ENCODE data around the gene ST14.

ST14 gene

GRCh38 chr11:130181295-130182272 is 22.0 kb downstream of the ST14 start:
- no peaks in the 10 kb centered on the region for H3K36me3 ChIP-seq
- TF ChIP-seq, protein P1, sequence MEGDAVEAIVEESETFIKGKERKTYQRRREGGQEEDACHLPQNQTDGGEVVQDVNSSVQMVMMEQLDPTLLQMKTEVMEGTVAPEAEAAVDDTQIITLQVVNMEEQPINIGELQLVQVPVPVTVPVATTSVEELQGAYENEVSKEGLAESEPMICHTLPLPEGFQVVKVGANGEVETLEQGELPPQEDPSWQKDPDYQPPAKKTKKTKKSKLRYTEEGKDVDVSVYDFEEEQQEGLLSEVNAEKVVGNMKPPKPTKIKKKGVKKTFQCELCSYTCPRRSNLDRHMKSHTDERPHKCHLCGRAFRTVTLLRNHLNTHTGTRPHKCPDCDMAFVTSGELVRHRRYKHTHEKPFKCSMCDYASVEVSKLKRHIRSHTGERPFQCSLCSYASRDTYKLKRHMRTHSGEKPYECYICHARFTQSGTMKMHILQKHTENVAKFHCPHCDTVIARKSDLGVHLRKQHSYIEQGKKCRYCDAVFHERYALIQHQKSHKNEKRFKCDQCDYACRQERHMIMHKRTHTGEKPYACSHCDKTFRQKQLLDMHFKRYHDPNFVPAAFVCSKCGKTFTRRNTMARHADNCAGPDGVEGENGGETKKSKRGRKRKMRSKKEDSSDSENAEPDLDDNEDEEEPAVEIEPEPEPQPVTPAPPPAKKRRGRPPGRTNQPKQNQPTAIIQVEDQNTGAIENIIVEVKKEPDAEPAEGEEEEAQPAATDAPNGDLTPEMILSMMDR (IDR thresholded peaks at IDR 0.05): no peak
- peaks cover 0 to 17% (median 0%) of the 10 kb centered on the region in 4 donors for H3K4me1 ChIP-seq
- H3K4me3 ChIP-seq: no peak overlapping the region
- H3K9me3 ChIP-seq: no peaks in the 10 kb centered on the region
- intact Hi-C loops (cut with DNase I; ENCODE audit: low total_unique reads): no loop called here
- DNase-seq: no peak
- no peak overlapping the region for H3K27ac ChIP-seq
- H3K27me3 ChIP-seq: peaks cover 0 to 31% of the 10 kb centered on the region in 2 donors

DNA sequence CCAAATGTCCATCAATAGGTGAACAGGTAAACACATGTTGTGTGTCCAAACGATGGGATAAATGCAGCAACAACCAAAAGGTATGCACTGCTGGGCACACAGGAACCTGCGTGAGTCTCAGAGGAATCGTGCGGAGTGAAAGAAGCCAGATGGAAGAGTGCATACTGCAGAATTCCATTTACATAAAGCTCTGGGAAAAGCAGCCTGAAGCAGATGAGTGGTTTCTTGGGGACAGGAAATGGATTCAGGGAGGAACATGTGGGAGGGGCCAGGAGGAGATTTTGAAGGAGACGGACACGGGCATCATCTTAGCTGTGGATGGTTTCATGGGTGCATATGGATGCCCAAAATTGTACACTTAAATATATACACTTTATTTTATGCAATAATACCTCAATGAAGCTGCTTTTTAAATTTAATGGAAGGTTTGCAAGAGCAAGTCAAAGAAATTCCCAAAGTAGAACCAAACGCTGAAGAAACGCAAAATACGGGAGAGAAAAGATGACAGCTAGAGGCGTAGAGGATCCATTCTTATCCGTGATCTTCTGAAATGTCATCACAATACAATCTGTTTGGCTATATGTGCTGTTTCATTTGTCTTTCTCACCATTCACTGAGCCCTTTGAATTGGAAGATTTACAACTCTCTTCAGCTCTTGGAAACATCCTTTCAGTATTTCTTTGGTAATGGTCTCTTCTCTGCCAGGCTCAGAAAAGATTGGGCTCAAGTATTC is 24.5 kb downstream of the ST14 start:
- TF ChIP-seq, protein P1 (IDR thresholded peaks at IDR 0.05): no peak
- Histone ChIP-seq H3K36me3 (no peaks in the 10 kb centered on the region), H3K4me3 (no peak overlapping the region), H3K27ac (no peak overlapping the region), H3K27me3 (peaks cover 0 to 34% of the 10 kb centered on the region in 2 donors), H3K9me3 (no peaks in the 10 kb centered on the region), H3K4me1 (peaks cover 0 to 8% (median 0%) of the 10 kb centered on the region in 4 donors)
- no peak for DNase-seq
- intact Hi-C loops (cut with DNase I; ENCODE audit: low total_unique reads): no loop called here

- Histone ChIP-seq H3K9me3 (no peaks in the 10 kb centered on the region), H3K4me1 (no peaks in the 10 kb centered on the region), H3K4me3 (no peak overlapping the region), H3K27me3 (peaks cover 0 to 10% of the 10 kb centered on the region in 2 donors), H3K36me3 (peaks cover 0 to 7% (median 0%) of the 10 kb centered on the region in 3 donors), H3K27ac (no peak overlapping the region)
- DNase-seq: no peak
- intact Hi-C loops (cut with DNase I; ENCODE audit: low total_unique reads): no loop called here
- TF ChIP-seq, protein P1 (IDR thresholded peaks at IDR 0.05): no peak
These were observed 27.5 kb downstream of the ST14 start for GRCh38 chr11:130187096-130187495.

- Histone ChIP-seq H3K27me3 (peaks cover 0 to 10% of the 10 kb centered on the region in 2 donors), H3K36me3 (peaks cover 0 to 7% (median 0%) of the 10 kb centered on the region in 3 donors), H3K4me3 (no peak overlapping the region), H3K27ac (no peak overlapping the region), H3K4me1 (no peaks in the 10 kb centered on the region), H3K9me3 (no peaks in the 10 kb centered on the region)
- no peak for DNase-seq
- TF ChIP-seq, protein P1 (IDR thresholded peaks at IDR 0.05): no peak
- intact Hi-C loops (cut with DNase I; ENCODE audit: low total_unique reads): no loop called here
These were observed 28.5 kb downstream of the ST14 start for GRCh38 chr11:130188047-130188446.

DNA sequence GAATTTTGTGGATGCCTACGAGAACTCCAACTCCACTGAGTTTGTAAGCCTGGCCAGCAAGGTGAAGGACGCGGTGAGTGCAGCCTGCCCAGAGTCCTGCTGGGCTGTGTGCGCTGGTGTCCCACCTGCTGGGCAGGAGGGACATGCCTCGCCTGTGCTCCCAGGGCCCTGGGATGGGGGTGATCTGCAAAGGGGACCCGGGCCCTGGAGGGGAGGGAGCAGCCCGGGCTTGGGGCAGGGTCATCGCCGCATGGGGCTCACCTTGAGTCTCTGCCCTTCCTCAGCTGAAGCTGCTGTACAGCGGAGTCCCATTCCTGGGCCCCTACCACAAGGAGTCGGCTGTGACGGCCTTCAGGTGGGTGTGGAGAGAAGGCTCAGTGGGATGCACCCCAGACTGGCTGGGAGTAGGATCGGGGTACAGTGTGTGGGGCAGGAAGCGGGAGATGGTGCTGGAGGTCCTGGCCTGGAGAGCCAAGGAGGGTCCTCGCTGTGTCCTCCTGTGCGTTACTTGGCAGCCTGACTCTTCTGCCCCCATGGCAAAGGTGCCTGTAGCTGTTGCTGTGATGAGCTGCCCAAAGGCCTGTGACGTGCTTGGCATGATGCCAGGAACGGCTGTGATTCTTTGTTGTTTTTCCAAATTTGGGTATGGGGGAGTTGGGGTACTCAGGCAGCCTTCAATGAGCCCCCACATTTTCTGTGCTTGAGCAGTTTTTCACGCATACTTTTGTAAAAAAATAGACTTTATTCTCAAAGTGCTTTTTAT is 29.2 kb downstream of the ST14 start:
- Histone ChIP-seq H3K4me3 (no peak overlapping the region), H3K27ac (no peak overlapping the region), H3K27me3 (peaks cover 0 to 10% of the 10 kb centered on the region in 2 donors), H3K9me3 (no peaks in the 10 kb centered on the region), H3K4me1 (no peaks in the 10 kb centered on the region), H3K36me3 (peaks cover 0 to 7% (median 0%) of the 10 kb centered on the region in 3 donors)
- no peak for DNase-seq
- TF ChIP-seq, protein P1 (IDR thresholded peaks at IDR 0.05): no peak
- intact Hi-C loops (cut with DNase I; ENCODE audit: low total_unique reads): no loop called here
